ENCODE data around the gene GID4.

The GID4 gene

GRCh38 chr17:18018411-18018921, 20.7 kb upstream of the GID4 start:
- DNase-seq = no peak

- DNase-seq = no peak
Measured at GRCh38 chr17:18019838-18020154, 19.4 kb upstream of the GID4 start.

- no peak for DNase-seq
Measured at GRCh38 chr17:18020971-18021370, 18.2 kb upstream of the GID4 start.

DNA sequence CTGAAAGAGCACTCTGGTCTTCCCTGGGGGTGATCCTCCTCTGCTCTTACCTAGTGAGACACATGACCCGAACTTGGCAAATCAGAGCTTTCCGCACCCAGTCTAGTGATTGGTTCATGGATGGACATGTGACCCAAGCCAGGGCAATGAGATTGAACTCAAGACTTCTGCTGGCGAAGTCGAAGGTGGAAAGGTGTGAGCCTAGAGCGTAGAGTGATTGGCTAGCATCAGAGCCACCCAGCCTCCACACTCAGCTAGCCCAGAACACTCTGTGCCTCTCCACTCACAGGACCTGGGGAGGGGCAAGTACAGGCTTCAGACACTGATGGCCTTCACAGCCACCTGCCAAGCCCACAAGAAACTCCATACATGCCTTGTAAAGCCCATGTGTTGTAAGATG, 17.8 kb upstream of the GID4 start:
- DNase-seq = no peak

GRCh38 chr17:18025241-18025944, 13.8 kb upstream of the GID4 start:
- DNase-seq = peak; percentile 24 to 46

GRCh38 chr17:18025945-18026776, 13.0 kb upstream of the GID4 start:
- DNase-seq = peak; percentile 19 to 62

GRCh38 chr17:18027280-18027679, 11.9 kb upstream of the GID4 start:
- DNase-seq = no peak

- DNase-seq = no peak
Measured at GRCh38 chr17:18028114-18028951, 10.9 kb upstream of the GID4 start.

- no peak for DNase-seq
Measured at GRCh38 chr17:18028952-18029540, 10.2 kb upstream of the GID4 start.

DNA sequence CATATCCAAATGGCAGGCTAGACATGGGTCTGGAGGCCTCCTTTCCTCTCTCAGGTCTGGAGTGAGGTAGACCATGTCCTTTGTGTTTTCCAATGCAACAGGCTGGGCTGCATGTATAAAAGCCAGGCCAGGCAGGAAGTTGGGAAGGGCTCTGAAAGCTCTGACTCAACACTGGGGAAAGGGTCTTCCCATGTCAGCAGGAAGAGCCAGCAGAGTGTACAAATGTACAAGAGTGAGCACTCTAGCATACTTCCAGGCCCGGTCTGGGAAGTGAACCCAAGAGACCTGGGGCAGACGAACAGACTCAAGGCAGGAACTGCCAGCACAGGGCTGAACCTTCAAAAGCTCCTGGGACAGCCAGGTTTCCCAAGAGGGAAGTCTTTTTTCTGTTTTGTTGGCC, 7.3 kb upstream of the GID4 start:
- no peak for DNase-seq

DNA sequence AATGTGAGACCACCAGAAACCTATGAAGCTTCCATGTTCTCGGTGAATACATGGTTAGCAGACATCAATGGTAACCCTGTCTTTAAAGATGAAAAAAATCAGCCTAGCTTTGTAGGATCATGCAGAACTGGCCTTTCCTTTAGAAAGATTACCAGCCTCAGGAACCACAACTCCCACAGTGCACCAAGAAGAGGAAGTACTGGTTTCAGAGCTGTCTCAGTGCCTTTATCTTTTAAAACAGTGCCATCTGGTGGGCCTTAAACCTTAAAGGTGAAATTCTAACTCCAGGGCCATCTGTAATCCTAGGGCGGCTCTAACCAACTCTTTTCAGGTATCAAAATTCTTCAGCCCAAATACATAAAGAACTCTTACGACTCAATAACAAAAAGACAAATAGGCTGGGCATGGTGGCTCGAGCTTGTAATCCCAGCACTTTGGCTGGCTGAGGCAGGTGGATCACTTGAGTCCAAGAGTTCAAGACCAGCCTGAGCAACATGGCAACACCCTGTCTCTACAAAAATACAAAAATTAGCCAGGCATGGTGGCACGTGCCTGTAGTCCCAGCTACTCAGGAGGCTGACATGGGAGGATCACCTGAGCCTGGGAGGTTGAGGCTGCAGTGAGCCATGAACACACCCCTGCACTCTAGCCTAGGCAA, 5.6 kb upstream of the GID4 start:
- peak; percentile 69 to 85 for DNase-seq

GRCh38 chr17:18035704-18036103, 3.5 kb upstream of the GID4 start:
- no peak for DNase-seq

- no peak for DNase-seq
Measured at GRCh38 chr17:18037486-18037885, 1.7 kb upstream of the GID4 start.

- DNase-seq = peak in 1 of 2 donors; percentile 19
Measured at GRCh38 chr17:18038149-18038850, 908 bp upstream of the GID4 start.

DNA sequence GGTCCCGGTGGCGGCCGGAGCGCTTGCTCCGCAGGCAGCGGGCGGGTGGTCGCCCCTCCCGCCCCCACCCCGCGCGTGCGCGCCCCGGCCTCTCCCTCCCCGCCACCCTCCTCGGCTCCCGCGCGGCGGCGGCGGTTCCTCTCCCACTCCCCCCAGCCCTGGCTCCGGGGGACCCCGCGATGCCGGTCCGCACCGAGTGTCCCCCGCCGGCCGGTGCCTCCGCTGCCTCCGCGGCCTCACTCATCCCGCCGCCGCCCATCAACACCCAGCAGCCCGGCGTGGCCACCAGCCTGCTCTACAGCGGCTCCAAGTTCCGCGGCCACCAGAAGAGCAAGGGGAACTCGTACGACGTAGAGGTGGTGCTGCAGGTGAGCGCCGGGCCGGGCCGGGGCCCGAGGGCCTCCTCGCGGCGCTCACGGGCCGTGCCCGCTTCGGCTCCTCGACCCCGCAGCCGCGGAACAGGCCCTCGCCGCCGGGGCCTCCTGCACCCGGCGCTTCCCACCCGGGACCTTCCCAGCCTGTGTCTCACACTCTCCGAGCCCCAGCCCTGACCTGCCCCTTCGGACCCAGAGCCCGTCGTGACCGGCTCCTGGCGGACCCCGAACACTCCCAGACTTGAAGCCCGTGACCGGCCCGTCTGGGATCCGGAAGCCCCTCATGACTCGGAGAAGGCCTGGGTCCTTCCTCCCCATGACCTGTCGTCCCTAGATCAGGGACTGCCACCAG, 490 bp downstream of the GID4 start:
- DNase-seq = peak in 1 of 2 donors; percentile 26

GRCh38 chr17:18040261-18040858, 1.2 kb downstream of the GID4 start:
- no peak for DNase-seq

DNA sequence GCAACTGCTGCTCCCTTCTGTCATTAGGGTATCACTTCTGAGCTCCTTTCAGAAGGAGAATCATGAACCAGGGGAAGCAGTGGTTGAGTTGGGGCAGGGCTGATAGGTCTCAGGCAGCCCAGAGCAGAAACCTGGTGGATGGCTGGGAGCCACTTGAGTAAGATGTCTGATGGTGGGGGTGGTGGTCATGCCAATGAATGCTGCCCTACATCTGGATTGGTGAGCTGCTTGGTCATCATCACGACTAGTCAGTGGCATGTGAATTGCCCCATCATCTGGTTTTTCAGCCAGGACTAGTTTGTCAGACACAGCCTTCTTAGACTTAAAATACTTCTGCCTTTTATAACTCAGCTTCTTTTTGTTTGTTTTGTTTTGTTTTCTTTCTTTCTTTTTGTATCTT, 2.6 kb downstream of the GID4 start:
- no peak for DNase-seq

DNA sequence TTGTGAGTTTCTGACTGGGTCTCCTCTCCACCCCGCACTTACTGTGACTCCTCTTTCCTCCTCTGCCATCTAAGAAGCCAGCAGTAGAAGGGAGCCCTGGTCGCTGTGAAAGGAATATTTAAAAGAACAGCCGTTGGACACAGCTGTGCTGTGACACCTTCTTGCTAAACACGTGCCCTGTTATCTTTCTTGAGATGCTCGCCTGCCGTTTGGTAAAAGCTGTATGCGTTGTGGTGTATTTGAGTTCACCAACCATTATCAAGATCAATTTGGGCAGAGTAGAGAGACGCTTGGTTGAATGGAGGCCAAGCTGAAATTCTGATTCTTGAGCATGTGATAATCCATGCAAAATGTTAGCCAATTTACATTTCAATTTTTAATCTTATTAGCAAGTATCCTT, 3.8 kb downstream of the GID4 start:
- no peak for DNase-seq

DNA sequence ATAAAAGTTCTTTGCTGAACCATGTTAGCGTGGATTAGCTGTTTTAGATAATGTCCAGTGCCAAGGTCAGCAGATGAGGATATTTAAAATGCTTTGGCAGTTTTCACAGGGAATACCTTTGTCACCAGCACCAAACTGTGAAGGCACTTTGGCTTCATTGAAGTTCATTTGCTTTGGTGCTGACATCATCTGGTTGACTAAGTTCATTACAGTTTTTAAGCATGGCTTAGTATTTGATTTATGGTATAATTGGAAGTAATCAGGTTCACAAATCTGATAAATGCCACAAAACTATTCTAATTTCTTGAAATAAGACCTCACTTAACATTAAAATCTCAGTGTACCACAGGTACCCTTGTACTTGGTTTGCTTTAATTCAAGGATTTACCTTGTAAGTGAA, 4.3 kb downstream of the GID4 start:
- DNase-seq = peak in 1 of 2 donors; percentile 23

GRCh38 chr17:18044609-18045008, 5.4 kb downstream of the GID4 start:
- no peak for DNase-seq
